Right renal pelvis (tissue), 4 donors: ENCODE measurements around the gene ACAP1. TPM values are rescaled to one million over a fixed set of nuclear protein-coding genes. Genes with fewer than 3 reads are reported as not detected.
A peak's percentile ranks its signal among the peaks of the same experiment; 100 is the strongest.

ENCODE experiments used
- DNase-seq, 4 donors: peaks; one replicate each; pipeline ENCODE4 v3.0.0-alpha.2; 2013; ENCODE audit warnings: low read depth in 4 of 4, low spot score in 3 of 4, missing footprints in 1 of 4
- polyA plus RNA-seq, 4 donors: library from polyadenylated mRNA; unstranded; fragments of 120-200 nt; gene quantifications; one replicate each; pipeline ENCODE4 v1.2.1, GENCODE V29; 2013; ENCODE audit not compliant: insufficient read length in 4 of 4

The ACAP1 gene
- polyA plus RNA-seq, 4 donors, result 5.7 to 9.1 (median 6.0) TPM

DNA sequence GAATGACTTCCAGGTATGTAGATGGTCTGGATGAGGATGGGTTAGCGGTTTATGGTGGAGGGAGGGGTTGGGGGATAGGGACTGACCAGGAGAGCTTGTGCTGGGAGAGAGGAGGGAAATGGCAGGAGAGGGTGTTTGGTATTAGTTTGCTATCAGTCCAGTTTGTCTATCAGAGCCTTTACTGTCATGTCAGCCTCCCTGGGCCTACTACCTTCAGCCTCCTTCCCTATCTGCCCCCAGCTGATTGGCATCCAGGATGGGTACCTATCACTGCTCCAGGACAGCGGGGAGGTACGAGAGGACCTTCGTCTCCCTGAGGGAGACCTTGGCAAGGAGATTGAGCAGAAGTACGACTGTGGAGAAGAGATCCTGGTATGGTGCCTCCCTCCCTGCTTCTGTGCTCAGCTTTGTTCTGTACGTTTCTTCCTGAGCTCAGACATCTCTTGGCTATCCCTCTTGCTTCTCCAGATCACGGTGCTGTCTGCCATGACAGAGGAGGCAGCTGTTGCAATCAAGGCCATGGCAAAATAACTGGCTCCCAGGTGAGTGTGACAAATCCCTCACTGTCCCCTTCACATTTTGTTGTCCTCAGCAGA is 25.1 kb upstream of the ACAP1 start:
- no peak for DNase-seq

DNA sequence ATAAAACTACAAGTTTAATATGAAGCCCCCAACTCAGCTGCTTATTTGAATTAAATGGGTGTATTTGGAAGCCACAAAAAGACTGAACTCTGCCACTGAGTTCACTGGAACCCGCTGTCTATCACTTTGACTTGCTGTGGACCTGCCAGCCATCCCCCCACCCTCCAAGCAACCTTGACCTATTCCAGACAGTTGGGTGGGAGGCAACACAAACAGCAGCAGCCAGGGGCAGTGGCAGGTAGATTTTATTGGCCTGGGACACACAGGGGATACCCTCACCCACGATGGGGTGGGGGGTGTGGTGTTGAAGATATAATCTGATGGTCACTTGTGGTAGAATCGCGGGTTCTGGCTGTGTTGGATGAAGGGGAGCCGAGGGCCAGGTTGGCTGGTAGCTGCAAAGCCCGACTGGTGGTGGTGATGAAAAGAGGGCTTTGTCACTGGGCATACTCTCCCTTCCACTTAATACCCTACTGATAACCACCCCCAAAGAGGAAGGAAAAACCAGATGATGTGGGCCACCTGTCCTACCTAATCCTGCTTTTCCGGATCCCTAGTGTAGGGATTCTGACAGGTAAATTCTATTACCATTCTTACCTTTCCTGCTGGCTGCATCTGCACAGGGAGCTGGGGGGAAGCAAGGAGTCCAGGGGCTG is 23.8 kb upstream of the ACAP1 start:
- no peak for DNase-seq

DNA sequence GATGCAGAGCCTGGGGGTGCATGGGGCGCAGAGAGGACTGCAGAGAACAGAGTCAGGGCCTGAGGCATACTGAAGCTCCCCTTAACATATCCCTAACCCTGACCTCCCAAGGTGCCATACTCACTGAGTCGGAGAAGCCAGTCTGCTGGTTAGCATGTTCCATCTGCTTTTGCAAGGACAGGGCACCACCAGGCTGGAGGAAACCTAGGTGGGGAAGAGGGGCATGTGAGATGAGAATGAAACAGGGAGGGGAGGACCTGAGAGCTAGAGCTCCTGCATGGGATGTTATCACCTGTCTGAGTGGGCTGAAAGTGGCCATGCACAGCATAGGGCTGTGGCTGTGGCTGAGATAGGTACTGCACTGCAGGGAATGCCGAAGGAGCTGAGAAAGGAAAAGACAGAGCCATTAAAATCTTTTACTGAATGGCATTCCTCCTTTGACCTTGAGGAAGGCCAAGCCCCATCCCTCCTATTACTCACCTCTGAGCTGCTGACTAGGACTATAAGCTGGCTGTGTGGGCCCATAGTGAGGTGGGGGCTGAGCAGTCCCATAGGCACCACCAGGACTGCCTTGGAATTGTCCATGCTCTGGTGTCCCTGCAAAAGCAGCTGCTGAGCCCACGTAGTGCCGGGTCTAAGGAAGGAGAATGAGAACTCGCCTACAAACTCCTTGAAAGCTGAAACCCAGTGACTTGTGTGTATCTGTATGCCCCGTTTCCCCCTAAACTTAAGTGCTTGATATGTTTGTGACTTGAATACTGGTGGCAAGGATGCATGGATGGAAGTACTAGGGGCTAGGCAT is 23.0 kb upstream of the ACAP1 start:
- no peak for DNase-seq

DNA sequence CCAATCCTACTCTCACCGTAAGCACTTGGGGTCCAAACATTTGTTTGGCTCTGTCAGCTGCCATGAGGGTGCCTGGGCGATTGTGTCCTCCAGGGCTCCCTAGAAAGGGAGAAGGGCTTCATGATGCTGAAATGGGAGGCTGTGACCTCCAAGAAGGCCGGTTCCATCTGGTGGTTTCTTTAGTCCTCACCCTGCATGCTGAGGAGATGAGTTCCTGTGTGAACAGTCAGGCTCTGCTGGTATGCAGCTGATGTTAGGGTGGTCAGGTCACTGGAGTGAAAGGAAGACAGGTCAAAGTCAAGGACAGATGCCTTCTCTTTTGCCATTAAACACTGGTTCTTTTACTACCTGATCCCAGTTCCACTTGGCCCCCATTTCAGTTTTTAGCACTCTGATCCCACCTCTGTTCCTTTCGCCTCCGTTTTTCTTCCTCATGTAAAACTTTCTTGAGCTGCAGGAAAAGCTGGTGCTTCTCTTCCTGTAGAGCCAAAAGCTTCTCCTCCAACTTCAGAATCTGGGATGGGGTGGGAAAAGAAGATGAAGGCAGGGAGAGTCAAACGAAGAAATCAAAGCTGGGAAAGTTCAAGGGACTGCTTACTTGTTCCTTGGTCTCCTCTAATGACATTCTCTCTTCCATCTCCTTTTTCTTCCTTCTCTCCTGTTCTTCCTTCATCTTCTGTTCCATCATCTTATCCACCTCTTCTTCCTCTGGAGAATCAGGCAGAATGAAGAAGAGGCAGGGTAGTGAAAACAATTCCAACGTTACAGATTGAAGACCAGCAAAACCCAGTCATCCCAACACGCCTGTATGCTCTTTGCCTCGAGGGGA is 22.2 kb upstream of the ACAP1 start:
- no peak for DNase-seq

DNA sequence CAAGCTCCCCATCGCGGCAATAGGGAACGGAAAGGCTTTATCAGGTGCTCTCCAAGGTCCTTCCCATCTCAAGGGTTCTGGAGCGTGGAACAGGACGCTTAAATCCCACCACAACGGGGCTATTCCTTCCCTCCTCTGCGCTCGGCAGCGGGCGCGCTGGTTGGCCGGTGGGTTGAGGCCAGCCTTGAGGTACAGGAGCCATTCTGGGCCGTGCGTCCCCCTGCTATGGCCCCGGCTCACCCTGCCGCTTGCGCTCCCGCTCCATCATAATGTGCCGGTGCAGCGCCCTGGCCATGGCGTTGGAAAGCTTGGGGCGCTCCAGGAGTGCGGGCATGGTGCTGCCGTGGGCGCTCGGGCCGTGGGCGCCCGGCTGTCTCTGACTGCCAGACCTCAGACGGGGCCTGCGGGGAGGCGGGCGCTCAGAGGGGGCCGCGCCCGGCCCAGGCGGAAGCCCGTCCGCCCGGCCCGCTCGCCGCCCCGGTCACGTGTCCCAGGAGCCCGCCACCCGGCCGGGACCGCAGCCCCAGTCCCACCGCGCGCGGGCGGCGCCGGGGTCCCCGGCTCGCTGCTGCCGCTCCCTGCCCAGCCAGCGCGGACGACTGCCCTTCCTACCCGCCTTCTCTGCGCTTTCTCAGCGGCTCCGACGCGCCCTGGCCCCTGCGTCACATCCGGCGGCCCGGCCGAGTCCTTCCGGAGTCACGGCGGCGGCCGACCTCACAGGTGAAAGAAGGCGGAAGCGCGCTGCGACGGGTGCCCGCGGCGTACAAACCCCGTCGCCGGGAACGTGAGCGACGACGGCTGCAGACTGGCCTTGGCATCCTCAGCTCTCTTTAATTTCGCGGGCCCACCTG is 21.4 kb upstream of the ACAP1 start, which contains the start of gene GPS2:
Gene GPS2, minus strand, starts transcription at position 642 of the 851 bp plus-strand sequence. Its CDS starts 308 bp downstream, at position 334.
- DNase-seq, result peak in 2 of 4 donors; percentile 69 to 77

GRCh38 chr17:7315570-7316235 is 20.6 kb upstream of the ACAP1 start:
- no peak for DNase-seq

DNA sequence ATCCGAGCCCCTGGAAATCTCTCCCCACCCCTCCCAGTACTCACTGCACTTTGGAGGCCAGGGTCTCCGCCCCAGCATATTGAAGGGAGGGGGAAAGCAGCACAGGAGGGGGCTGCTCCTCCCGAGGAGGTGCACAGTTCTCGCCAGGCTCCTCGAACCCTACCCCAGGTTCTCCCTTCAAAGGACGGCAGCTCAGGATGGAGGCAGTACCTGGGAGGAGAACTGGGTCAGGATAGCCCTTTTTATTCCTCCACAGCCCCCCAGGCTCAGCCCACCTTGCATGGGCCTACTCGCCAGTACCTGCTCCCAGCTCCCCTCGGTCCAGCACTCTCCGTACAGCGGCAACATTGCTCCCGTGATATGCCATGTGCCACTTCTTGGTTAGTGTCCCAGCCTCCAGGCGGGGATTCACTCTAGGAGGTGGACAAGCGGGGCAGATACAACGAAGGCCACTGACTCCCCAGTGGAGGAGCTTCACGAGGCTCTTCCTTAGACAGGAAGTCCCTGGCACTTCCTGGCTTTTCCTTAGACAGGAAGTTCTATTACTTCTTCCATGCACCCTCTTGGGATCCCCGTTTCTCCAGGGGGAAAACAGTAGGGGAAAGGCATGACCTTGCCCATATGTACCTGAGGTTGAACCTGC is 19.0 kb upstream of the ACAP1 start:
- no peak for DNase-seq

- no peak for DNase-seq
These were observed 18.0 kb upstream of the ACAP1 start for GRCh38 chr17:7318121-7318860.

DNA sequence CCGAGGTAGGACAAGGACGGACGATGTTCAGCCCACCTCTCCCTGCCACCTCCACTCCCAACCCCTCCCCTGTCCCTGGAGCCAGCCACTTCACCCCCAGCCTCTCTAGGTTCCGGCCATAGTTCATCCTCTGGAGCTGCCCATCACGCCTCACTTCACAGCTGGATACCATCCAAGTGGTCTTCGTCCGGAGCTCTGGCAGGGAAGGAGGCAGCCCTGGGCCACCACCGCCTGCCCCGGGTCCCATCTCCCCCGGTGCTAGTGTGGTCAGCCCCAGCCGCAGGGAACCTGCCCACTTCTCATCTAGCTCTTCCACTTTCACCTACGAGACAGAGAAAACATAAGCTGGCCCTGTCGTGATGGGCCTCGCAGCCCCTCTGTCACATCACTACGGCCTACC is 14.9 kb upstream of the ACAP1 start:
- DNase-seq, result no peak

DNA sequence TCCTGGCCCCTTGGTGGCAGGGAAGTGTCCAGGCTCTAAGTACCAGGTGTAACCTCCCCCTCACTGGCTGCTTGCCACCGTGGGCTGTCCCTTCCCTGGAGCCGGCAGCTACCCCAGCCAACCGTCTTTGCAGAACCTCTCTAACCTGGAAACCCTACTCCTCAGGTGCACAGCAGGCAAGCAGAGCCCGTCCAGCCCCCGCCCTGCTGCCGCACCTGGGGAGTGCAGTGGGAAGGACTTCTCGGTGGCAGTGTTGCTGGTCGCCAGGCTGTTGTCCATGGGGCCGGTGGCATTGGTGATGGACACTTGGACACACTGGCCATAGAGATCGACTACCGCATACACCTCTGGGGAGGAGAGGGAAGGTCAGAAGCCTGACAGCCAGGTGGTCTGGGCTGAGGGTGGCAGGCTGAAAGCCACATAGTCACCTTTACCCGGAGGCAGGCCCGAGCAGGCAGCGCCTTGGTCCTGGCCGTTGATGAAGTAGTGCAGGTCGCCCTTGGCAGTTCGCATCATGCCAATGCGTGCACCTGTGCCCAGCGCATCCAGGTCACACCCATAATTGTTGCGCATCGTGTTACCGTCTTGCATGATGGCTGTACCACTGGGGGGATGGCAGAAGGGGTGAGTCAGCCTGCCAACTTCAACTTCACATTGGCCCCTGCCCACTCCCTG is 13.7 kb upstream of the ACAP1 start:
- DNase-seq, result no peak

GRCh38 chr17:7323731-7324437 is 12.4 kb upstream of the ACAP1 start:
- no peak for DNase-seq

DNA sequence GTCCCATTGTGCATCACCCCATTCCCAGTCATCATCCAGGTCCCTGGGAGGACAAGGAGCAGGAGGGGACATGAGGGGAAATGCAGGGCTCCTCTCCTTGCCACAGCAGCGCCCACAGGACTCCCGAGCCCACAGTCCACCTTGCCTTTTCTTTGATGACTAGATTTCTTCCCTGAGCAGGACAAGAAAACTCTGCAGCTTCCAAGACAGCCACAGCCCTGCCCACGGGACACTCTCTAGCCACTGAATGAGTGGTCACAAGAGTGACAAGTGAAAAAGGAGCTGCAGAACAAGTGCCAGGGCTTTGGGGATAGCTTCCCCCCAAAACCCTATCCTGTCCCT is 11.9 kb upstream of the ACAP1 start:
- DNase-seq, result no peak

- no peak for DNase-seq
These were observed 11.2 kb upstream of the ACAP1 start for GRCh38 chr17:7325031-7325528.

GRCh38 chr17:7326186-7326585 is 10.1 kb upstream of the ACAP1 start:
- DNase-seq, result no peak

- no peak for DNase-seq
These were observed 9.3 kb upstream of the ACAP1 start for GRCh38 chr17:7327056-7327455.

- no peak for DNase-seq
These were observed 8.8 kb upstream of the ACAP1 start for GRCh38 chr17:7327501-7327900.

GRCh38 chr17:7328009-7328408 is 8.3 kb upstream of the ACAP1 start:
- no peak for DNase-seq
